Measurements from ENCODE around the gene GLCCI1.

The GLCCI1 gene

GRCh38 chr7:8134089-8134733, 165.6 kb downstream of the GLCCI1 start:
- TF ChIP-seq CTCF (IDR thresholded peaks at IDR 0.05; ENCODE audit: extremely low read depth, insufficient read depth, missing control alignments) = no peak
- in situ Hi-C loops (cut with MboI; ENCODE audit: low pct_unique_long_range_greater_than_20kb, low sequenced_read_pairs, unreplicated experiment) = no loop called here
- peak; percentile 43 for DNase-seq (ENCODE audit: low spot score)

GRCh38 chr7:8135417-8135816, 166.8 kb downstream of the GLCCI1 start:
- no peak for TF ChIP-seq CTCF (IDR thresholded peaks at IDR 0.05; ENCODE audit: extremely low read depth, insufficient read depth, missing control alignments)
- DNase-seq (ENCODE audit: low spot score) = no peak
- in situ Hi-C loops (cut with MboI; ENCODE audit: low pct_unique_long_range_greater_than_20kb, low sequenced_read_pairs, unreplicated experiment) = no loop called here

- no peak for TF ChIP-seq CTCF (IDR thresholded peaks at IDR 0.05; ENCODE audit: extremely low read depth, insufficient read depth, missing control alignments)
- no peak for DNase-seq (ENCODE audit: low spot score)
- in situ Hi-C loops (cut with MboI; ENCODE audit: low pct_unique_long_range_greater_than_20kb, low sequenced_read_pairs, unreplicated experiment) = no loop called here
Measured at GRCh38 chr7:8136051-8136730, 167.6 kb downstream of the GLCCI1 start.
